Esophagus squamous epithelium (tissue), 4 donors: ENCODE results near the gene GRAP.

ENCODE experiments used
- CTCF ChIP-seq, 6 experiments: fragments of 450-650 bp in 4 of 6; fragments of 200-600 bp in 2 of 6; sonication (generic) in 2 of 6; IDR thresholded peaks; one replicate each; pipeline ENCODE4 v1.5.1; 2016 to 2019; ENCODE audit warnings: antibody characterized with exemption in 6 of 6, mild to moderate bottlenecking in 4 of 6, moderate library complexity in 4 of 6
- POLR2A ChIP-seq, 4 donors: fragments of 450-650 bp; IDR thresholded peaks; one replicate each; pipeline ENCODE4 v1.6.1; 2017; ENCODE audit warnings: antibody characterized with exemption in 4 of 4, mild to moderate bottlenecking in 4 of 4, moderate library complexity in 3 of 4

- TF ChIP-seq POLR2A (IDR thresholded peaks at IDR 0.05) (no peak), CTCF (IDR thresholded peaks at IDR 0.05) (no peak)
Measured at GRCh38 chr17:19015428-19015827, 31.3 kb downstream of the GRAP start.
